ENCODE data around the gene PARP8.

GRCh38 chr5:50854082-50854481, 187.6 kb downstream of the PARP8 start:
- TF ChIP-seq CTCF (IDR thresholded peaks at IDR 0.05): no peak
- no peak for TF ChIP-seq EP300 (IDR thresholded peaks at IDR 0.05)

All from ovary (tissue), 3 donors.